HepG2 (cell line): ENCODE data around the gene PATL2. TPM values are rescaled to one million over a fixed set of nuclear protein-coding genes. Genes with fewer than 3 reads are reported as not detected.
A peak's percentile ranks its signal among the peaks of the same experiment; 100 is the strongest.

Experiments used
- ATAC-seq: fragments of 200-7000 bp; cut with Tn5 transposase; 3 replicates; pipeline ENCODE4 v1.9.1; 2020; ENCODE audit warnings: mild to moderate bottlenecking, moderate library complexity
- BruUV-seq: library from RNA; stranded (reverse); fragments of 400-500 nt; replicated peaks from 2 replicates; lab custom pipeline; 2021; lab: Mats Ljungman, UMichigan
- CTCF ChIA-PET: fragments of 300-600 bp; formaldehyde crosslinking; extraction: SDS; loops from one replicate; lab custom pipeline; 2021; ENCODE audit warnings: low total read pairs, inconsistent platforms, low intra/inter-chr PET ratio; lab: Yijun Ruan, JAX
- POLR2A ChIA-PET: fragments of 350-600 bp; sonication (Branson Sonifier 250); formaldehyde crosslinking; loops from one replicate; lab custom pipeline; 2020; ENCODE audit warnings: antibody characterized with exemption, inconsistent platforms; lab: Yijun Ruan, JAX
- DNase-seq: peaks from one replicate; pipeline ENCODE4 v3.0.0-alpha.2; 2015; ENCODE audit warnings: low spot score
- FAIRE-seq: peaks from 3 replicates; lab custom pipeline; 2011; peaks lifted over from hg19 to GRCh38; lab: Jason Lieb, UNC
- H2AFZ ChIP-seq: one replicate; pipeline ENCODE4 v1.6.1; 2011; ENCODE audit warnings: low read length, inconsistent platforms
- H3K27ac ChIP-seq: fragments of 300-600 bp; 3 replicates; pipeline ENCODE4 v1.8.0; 2011; ENCODE audit warnings: mixed run types, mild to moderate bottlenecking, mixed read lengths, low read length, inconsistent platforms; ENCODE audit not compliant: insufficient read depth; ENCODE audit errors: extremely low read length
- H3K27me3 ChIP-seq, 2 experiments: fragments of 200-600 bp in 1 of 2; 2 replicates in 1 of 2; 3 replicates in 1 of 2; pipeline versions ENCODE4 v1.6.0 to v1.8.0; 2011; ENCODE audit warnings: low read length in 2 of 2, mild to moderate bottlenecking in 2 of 2, moderate library complexity in 2 of 2, inconsistent platforms in 1 of 2; ENCODE audit not compliant: insufficient read depth in 2 of 2, control insufficient read depth in 1 of 2
- H3K36me3 ChIP-seq, 2 experiments: fragments of 200-600 bp in 1 of 2; replicated peaks in 1 of 2; 2 replicates in 1 of 2; 3 replicates in 1 of 2; pipeline versions ENCODE4 v1.5.1 to v1.8.0; 2011; ENCODE audit warnings: low read length in 2 of 2, inconsistent platforms in 1 of 2; ENCODE audit not compliant: insufficient read depth in 2 of 2, control insufficient read depth in 1 of 2
- H3K4me1 ChIP-seq: 2 replicates; pipeline ENCODE4 v1.5.1; 2012; ENCODE audit warnings: low read length, inconsistent platforms; ENCODE audit not compliant: insufficient read depth
- H3K4me2 ChIP-seq: 2 replicates; pipeline ENCODE4 v1.6.0; 2011; ENCODE audit warnings: low read depth, low read length, inconsistent platforms
- H3K4me3 ChIP-seq, 3 experiments: fragments of 200-600 bp in 1 of 3; sonication (generic), shearing (Covaris generic) in 1 of 3; replicated peaks in 1 of 3; 2 replicates each; pipeline ENCODE4 v1.5.1; 2011 to 2016; ENCODE audit warnings: low read length in 3 of 3, inconsistent platforms in 2 of 3, low read depth in 2 of 3, mild to moderate bottlenecking in 2 of 3, control low read depth in 1 of 3, mixed read lengths in 1 of 3; ENCODE audit not compliant: insufficient read depth in 1 of 3
- H3K79me2 ChIP-seq: one replicate; pipeline ENCODE4 v1.6.1; 2011; ENCODE audit warnings: low read length, inconsistent platforms; ENCODE audit not compliant: insufficient read depth
- H3K9ac ChIP-seq: 2 replicates; pipeline ENCODE4 v1.6.0; 2011; ENCODE audit warnings: mild to moderate bottlenecking, low read depth, low read length, inconsistent platforms; ENCODE audit not compliant: insufficient read depth
- H3K9me3 ChIP-seq: 2 replicates; pipeline ENCODE4 v1.5.1; 2012; ENCODE audit warnings: mild to moderate bottlenecking, low read length
- H4K20me1 ChIP-seq: 2 replicates; pipeline ENCODE4 v1.6.0; 2011; ENCODE audit warnings: inconsistent platforms, mild to moderate bottlenecking, low read length, moderate library complexity; ENCODE audit not compliant: insufficient read depth
- HMGXB4 ChIP-seq, 2 experiments: sonication (generic) in 1 of 2; formaldehyde crosslinking in 1 of 2; IDR thresholded peaks; 2 replicates each; pipeline versions ENCODE4 v1.4.0 to v1.6.1; 2018 to 2020; ENCODE audit warnings: missing genetic modification reagents in 2 of 2, borderline replicate concordance in 1 of 2, low read depth in 1 of 2, mild to moderate bottlenecking in 1 of 2, missing biosample characterization in 1 of 2
- NFKB2 ChIP-seq: sonication (generic); formaldehyde crosslinking; IDR thresholded peaks from 2 replicates; pipeline ENCODE4 v1.4.0; 2020; ENCODE audit warnings: missing genetic modification reagents, borderline replicate concordance
- POLR2AphosphoS2 ChIP-seq: IDR thresholded peaks from 2 replicates; pipeline ENCODE4 v1.6.1; 2011; ENCODE audit warnings: low read depth, low read length, improper control_type of control experiment
- RBFOX2 ChIP-seq: fragments of 200-400 bp; formaldehyde crosslinking; IDR thresholded peaks from 2 replicates; pipeline ENCODE4 v1.6.1; 2017; ENCODE audit warnings: low read depth, mild to moderate bottlenecking, low read length
- ZBTB1 ChIP-seq: sonication (generic); formaldehyde crosslinking; IDR thresholded peaks from 2 replicates; pipeline ENCODE4 v1.4.0; 2020; ENCODE audit warnings: missing genetic modification reagents, borderline replicate concordance
- WGBS: methylation state at CpG from one replicate; pipeline ENCODE4 v1.1.6; 2017; ENCODE audit warnings: low lambda C conversion rate; 5-methylcytosine and 5-hydroxymethylcytosine counted together
- in situ Hi-C: cut with HindIII; loops from 2 replicates; pipeline ENCODE4 v1.10.0; 2017; ENCODE audit warnings: low pct_unique_long_range_greater_than_20kb; ENCODE audit not compliant: extremely low pct_ligation_motif_present
- intact Hi-C: fragments of 100-400 bp; cut with micrococcal nuclease; formaldehyde crosslinking; loops from one replicate; pipeline ENCODE4 v1.10.0; 2022; ENCODE audit not compliant: unreplicated experiment
- polyA plus RNA-seq, 8 experiments: library from polyadenylated mRNA; depleted of rRNA in 3 of 8; stranded (reverse) in 7 of 8; unstranded in 1 of 8; fragments of >200 nt; fragmentation: Illumina TruSeq in 4 of 8; extraction: Trizol in 4 of 8; gene quantifications; 2 replicates each; pipeline versions ENCODE4 v1.2.1 to v1.2.3, GENCODE V29; 2011 to 2016; ENCODE audit warnings: low read depth in 4 of 8, missing spikeins in 1 of 8, mixed read lengths in 1 of 8; ENCODE audit not compliant: insufficient read depth in 1 of 8
- total RNA-seq, 5 experiments: library from RNA; depleted of rRNA; stranded (reverse); fragments of >200 nt; fragmentation: Illumina TruSeq; extraction: Trizol; gene quantifications; 2 replicates each; pipeline ENCODE4 v1.2.3, GENCODE V29; 2016; ENCODE audit warnings: low read depth in 1 of 5

PATL2 gene
- total and polyA plus RNA-seq, 2 of the 13 experiments (the other 11 are each of a cell fraction or from before 2014, with no cell fraction given): 0.15 to 0.53 TPM

- no peak for FAIRE-seq
- CTCF ChIA-PET: no interaction called here
- peaks cover 12% of the 10 kb centered on the region for H3K79me2 ChIP-seq
- H3K4me1 ChIP-seq: peaks cover 37% of the 10 kb centered on the region
- no peak overlapping the region for H3K9ac ChIP-seq
- intact Hi-C loops: no loop called here
- TF ChIP-seq NFKB2 (CRISPR knock-in tag): no peak
- TF ChIP-seq POLR2AphosphoS2: 0 out of 2 replicates have a peak, but pooled peaks have one; percentile 42
- H3K36me3 ChIP-seq: peaks cover 8 to 29% of the 10 kb centered on the region in 2 experiments
- in situ Hi-C loops: no loop called here
- POLR2A ChIA-PET: interaction anchor here (1.7 kb wide), 1 partner anchor 10 kb away, joined by 10 read pairs; no protein-coding TSS in a partner anchor
- H2AFZ ChIP-seq: no peak overlapping the region
- BruUV-seq: no TSS peak
- ATAC-seq: no peak
- peaks cover 3% of the 10 kb centered on the region; the same call in 1 of the 2 replicates for H4K20me1 ChIP-seq
- H3K27me3 ChIP-seq: no peaks in the 10 kb centered on the region
- H3K27ac ChIP-seq: peak overlapping the region; percentile 16
- H3K4me3 ChIP-seq: no peak overlapping the region
- WGBS: 96% methylated on average over 8 of the region's 8 CpGs
- no peak overlapping the region for H3K4me2 ChIP-seq
- H3K9me3 ChIP-seq: no peaks in the 10 kb centered on the region
- DNase-seq: no peak
These were observed 7.8 kb upstream of the PATL2 start for GRCh38 chr15:44718927-44719292.

DNA sequence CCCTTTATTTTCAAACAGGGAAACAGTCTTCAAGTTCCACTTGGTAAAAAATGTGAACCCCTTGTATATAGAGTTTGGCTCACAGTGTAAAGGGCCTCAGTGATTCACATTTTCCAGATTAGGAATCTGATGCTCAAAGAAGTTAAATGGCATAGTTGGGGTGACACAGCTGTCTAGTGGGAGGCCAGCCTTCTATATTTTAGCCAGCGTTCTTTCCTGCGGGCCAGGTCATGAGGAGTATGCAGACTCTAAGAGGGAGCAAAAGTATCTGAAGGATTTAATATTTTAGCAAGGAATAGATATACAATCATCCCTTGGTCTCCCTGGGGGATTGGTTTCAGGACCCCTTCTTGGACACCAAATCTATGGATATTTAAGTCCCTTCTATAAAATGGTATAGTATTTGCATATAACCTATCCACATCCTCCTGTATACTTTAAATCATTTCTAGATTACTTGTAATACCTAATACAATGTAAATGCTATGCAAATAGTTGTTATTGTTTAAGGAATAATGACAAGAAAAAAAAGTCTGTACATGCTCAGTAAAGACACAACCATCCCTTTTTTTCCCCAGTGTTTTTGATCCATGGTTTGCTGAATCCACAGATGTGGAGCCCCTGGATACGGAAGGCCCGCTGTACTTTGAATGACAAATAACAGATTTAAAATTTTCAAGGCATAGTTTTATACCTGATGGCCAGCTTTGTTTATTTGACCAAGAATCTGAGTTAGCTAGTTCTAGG lies 7.2 kb upstream of the PATL2 start:
- Histone ChIP-seq H3K9me3 (no peaks in the 10 kb centered on the region), H3K27ac (no peak overlapping the region), H3K4me2 (no peak overlapping the region), H3K79me2 (peaks cover 18% of the 10 kb centered on the region), H3K4me3 (no peak overlapping the region), H3K27me3 (no peaks in the 10 kb centered on the region), H3K36me3 (peaks cover 8 to 29% of the 10 kb centered on the region in 2 experiments), H4K20me1 (peaks cover 9% of the 10 kb centered on the region; the same call in 1 of the 2 replicates), H3K9ac (no peak overlapping the region), H2AFZ (no peak overlapping the region), H3K4me1 (peaks cover 36% of the 10 kb centered on the region)
- DNase-seq (no peak), FAIRE-seq (no peak), ATAC-seq (no peak)
- TF ChIP-seq HMGXB4 (CRISPR knock-in tag; IDR thresholded peaks at IDR 0.05; ENCODE audit: borderline replicate concordance in 1 of 2, low read depth in 1 of 2): no peak
- no peak for TF ChIP-seq ZBTB1 (CRISPR knock-in tag)
- TF ChIP-seq RBFOX2: 0 out of 2 replicates have a peak, but pooled peaks have one; percentile 32
- ChIA-PET CTCF (no interaction called here), POLR2A (interaction anchor here (1.7 kb wide), 1 partner anchor 11 kb away, joined by 10 read pairs; no protein-coding TSS in a partner anchor)
- 73% methylated on average over 4 of the region's 4 CpGs for WGBS
- intact Hi-C loops: no loop called here
- BruUV-seq: no TSS peak
- in situ Hi-C loops: no loop called here
